ENCODE measurements around the gene AZU1. TPM values are rescaled to one million over a fixed set of nuclear protein-coding genes. Genes with fewer than 3 reads are reported as not detected.
"Not testable (repeated sequence)": the region's sequence is repeated elsewhere in the genome, so short reads cannot be mapped to it uniquely, and the experiment has no call there.

AZU1 gene
- total RNA-seq, 1 donor from 2014 or later = 0.30 TPM

DNA sequence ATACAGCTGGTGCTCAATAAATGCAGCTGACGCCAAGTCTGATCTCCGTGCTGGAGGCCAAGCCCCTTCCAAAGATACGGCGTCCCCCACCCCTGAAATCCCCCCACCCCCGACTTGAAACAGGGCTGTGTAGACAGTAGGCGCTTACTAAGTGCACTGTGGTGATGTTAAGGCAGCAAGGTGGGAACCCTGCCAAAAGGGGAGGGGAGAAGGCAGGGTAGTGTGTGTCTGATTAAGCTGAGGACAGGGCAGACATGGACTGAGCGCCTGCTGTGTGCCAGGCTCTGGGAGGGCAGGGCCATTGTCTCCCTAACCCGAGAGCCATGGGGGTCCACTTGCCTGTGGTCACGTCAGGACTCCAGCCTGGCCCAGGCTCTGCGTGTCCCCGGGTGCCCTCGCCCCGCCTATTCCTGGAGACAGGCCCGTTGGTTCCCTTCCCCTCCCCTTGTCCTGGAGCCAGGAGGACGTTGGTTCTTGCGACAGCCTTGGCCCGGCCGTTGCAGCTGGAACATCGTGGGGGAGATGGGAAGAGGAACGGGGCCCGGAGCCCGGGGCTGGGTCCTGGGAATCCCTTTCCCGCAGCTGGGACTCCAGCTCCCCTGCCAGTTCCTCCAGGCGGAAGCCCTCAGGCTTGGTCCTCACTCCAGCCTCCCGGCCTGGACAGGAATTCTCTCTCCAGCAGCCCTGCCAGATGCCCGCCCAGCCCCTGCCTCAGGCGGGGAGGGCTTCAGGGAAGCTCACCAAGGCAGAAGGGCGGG, 22.8 kb downstream of the AZU1 start:
- H3K27me3 Mint-ChIP-seq (ENCODE audit: low read depth) = peaks cover 39% of the 10 kb centered on the region
- peaks cover 4% of the 10 kb centered on the region for H3K4me1 Mint-ChIP-seq
- TF ChIP-seq, protein P1, sequence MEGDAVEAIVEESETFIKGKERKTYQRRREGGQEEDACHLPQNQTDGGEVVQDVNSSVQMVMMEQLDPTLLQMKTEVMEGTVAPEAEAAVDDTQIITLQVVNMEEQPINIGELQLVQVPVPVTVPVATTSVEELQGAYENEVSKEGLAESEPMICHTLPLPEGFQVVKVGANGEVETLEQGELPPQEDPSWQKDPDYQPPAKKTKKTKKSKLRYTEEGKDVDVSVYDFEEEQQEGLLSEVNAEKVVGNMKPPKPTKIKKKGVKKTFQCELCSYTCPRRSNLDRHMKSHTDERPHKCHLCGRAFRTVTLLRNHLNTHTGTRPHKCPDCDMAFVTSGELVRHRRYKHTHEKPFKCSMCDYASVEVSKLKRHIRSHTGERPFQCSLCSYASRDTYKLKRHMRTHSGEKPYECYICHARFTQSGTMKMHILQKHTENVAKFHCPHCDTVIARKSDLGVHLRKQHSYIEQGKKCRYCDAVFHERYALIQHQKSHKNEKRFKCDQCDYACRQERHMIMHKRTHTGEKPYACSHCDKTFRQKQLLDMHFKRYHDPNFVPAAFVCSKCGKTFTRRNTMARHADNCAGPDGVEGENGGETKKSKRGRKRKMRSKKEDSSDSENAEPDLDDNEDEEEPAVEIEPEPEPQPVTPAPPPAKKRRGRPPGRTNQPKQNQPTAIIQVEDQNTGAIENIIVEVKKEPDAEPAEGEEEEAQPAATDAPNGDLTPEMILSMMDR (conservative IDR thresholded peaks at IDR 0.05) = no peak
- H3K9me3 Mint-ChIP-seq = no peaks in the 10 kb centered on the region
- H3K36me3 Mint-ChIP-seq (ENCODE audit: low read depth) = no peaks in the 10 kb centered on the region
- DNase-seq (ENCODE audit: low read depth, low spot score) = no peak
- H3K27ac Mint-ChIP-seq (ENCODE audit: unreplicated experiment) = no peak overlapping the region
- no peak overlapping the region for H3K4me3 Mint-ChIP-seq

DNA sequence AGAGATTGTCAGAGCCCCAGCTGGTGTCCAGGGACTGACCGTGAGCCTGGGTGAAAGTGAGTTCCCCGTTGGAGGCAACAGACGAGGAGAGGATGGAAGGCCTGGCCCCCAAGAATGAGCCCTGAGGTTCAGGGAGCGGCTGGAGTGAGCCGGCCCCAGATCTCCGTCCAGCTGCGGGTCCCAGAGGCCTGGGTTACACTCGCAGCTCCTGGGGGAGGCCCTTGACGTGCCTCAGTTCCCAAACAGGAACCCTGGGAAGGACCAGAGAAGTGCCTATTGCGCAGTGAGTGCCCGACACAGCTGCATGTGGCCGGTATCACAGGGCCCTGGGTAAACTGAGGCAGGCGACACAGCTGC, 23.3 kb downstream of the AZU1 start:
- H3K27ac Mint-ChIP-seq (ENCODE audit: unreplicated experiment) = no peak overlapping the region
- H3K36me3 Mint-ChIP-seq (ENCODE audit: low read depth) = no peaks in the 10 kb centered on the region
- TF ChIP-seq, protein P1 (conservative IDR thresholded peaks at IDR 0.05) = no peak
- DNase-seq (ENCODE audit: low read depth, low spot score) = no peak
- no peak overlapping the region for H3K4me3 Mint-ChIP-seq
- H3K4me1 Mint-ChIP-seq = no peaks in the 10 kb centered on the region
- H3K9me3 Mint-ChIP-seq = no peaks in the 10 kb centered on the region
- H3K27me3 Mint-ChIP-seq (ENCODE audit: low read depth) = peaks cover 33% of the 10 kb centered on the region

DNA sequence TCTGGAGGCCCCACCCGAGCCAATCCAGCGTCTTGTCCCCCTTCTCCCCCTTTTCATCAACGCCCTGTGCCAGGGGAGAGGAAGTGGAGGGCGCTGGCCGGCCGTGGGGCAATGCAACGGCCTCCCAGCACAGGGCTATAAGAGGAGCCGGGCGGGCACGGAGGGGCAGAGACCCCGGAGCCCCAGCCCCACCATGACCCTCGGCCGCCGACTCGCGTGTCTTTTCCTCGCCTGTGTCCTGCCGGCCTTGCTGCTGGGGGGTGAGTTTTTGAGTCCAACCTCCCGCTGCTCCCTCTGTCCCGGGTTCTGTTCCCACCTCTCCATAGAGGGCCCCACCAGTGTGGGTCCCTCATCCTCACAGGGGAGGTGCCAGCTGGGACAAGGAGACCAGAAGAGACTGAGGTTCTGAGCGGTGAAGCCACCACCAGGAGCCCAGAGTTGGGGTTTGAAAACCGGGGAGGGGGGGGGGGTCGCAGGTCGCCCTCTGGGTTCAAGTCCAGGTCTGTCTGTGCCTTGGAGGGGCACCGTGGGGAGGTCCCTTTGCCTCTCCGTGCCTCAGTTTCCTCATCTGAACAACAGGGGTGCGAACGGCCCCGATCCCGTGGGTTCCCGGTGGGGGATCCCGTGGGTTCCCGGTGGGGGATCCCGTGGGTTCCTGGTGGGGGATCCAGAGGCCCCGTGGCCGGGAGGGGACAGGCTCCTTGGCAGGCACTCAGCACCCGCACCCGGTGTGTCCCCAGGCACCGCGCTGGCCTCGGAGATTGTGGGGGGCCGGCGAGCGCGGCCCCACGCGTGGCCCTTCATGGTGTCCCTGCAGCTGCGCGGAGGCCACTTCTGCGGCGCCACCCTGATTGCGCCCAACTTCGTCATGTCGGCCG, 24.7 kb downstream of the AZU1 start, which contains the start of gene ELANE:
ELANE (plus strand) TSS at position 168 of the 878 bp plus-strand sequence; CDS start at position 194, 26 bp downstream.
- H3K4me1 Mint-ChIP-seq = no peaks in the 10 kb centered on the region
- TF ChIP-seq, protein P1 (conservative IDR thresholded peaks at IDR 0.05) = no peak
- H3K27me3 Mint-ChIP-seq (ENCODE audit: low read depth) = peaks cover 26% of the 10 kb centered on the region
- H3K27ac Mint-ChIP-seq (ENCODE audit: unreplicated experiment) = no peak within 1 kb of the TSS
- H3K9me3 Mint-ChIP-seq = no peaks in the 10 kb centered on the region
- H3K36me3 Mint-ChIP-seq (ENCODE audit: low read depth) = no peaks in the 10 kb centered on the region
- no peak for DNase-seq (ENCODE audit: low read depth, low spot score)
- H3K4me3 Mint-ChIP-seq = no peak within 1 kb of the TSS

DNA sequence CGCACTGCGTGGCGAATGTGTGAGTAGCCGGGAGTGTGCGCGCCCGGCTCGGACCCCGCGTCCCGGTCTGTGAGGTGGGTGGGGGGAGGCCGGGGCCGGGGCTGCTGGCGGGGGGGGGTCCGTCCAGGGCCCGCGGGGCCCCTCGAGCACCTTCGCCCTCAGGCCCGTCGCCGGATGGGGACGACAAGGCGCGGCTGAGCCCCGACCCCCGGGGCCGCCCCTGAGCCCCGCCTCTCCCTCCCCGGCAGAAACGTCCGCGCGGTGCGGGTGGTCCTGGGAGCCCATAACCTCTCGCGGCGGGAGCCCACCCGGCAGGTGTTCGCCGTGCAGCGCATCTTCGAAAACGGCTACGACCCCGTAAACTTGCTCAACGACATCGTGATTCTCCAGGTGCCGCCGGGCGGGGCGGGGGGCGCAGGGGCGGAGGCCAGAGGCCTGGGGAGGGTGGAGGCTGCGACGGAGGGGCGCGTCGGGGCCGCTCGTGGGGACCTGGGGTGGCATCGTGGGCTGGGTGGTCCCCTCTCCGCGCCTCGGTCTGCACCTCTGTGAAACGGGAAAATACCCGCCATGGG, 25.5 kb downstream of the AZU1 start:
- Mint-ChIP-seq H3K4me3 (no peak overlapping the region), H3K4me1 (no peaks in the 10 kb centered on the region), H3K27me3 (ENCODE audit: low read depth) (peaks cover 28% of the 10 kb centered on the region), H3K36me3 (ENCODE audit: low read depth) (no peaks in the 10 kb centered on the region), H3K9me3 (no peaks in the 10 kb centered on the region), H3K27ac (ENCODE audit: unreplicated experiment) (no peak overlapping the region)
- no peak for DNase-seq (ENCODE audit: low read depth, low spot score)
- TF ChIP-seq, protein P1 (conservative IDR thresholded peaks at IDR 0.05) = no peak

DNA sequence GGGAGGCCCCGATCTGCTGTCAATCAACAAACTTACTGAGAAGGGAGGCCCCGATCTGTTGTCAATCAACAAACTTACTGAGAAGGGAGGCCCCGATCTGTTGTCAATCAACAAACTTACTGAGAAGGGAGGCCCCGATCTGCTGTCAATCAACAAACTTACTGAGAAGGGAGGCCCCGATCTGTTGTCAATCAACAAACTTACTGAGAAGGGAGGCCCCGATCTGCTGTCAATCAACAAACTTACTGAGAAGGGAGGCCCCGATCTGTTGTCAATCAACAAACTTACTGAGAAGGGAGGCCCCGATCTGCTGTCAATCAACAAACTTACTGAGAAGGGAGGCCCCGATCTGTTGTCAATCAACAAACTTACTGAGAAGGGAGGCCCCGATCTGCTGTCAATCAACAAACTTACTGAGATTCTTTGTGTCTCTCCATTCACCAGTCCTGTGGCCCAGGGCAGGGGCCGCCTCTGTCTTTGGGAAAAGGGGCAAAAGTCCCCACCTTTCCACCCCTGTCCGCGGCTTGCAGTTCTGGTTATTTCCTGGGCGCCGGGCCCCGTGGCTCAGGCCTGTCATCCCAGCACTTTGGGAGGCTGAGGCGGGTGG, 26.1 kb downstream of the AZU1 start:
- not testable (repeated sequence) for H3K4me1 Mint-ChIP-seq; H3K9me3 Mint-ChIP-seq; H3K4me3 Mint-ChIP-seq; H3K36me3 Mint-ChIP-seq (ENCODE audit: low read depth); H3K27ac Mint-ChIP-seq (ENCODE audit: unreplicated experiment); DNase-seq (ENCODE audit: low read depth, low spot score)
- H3K27me3 Mint-ChIP-seq (ENCODE audit: low read depth) = peaks cover 29% of the 10 kb centered on the region

Data from neural crest cell (in vitro differentiated cells).